Brain microvascular endothelial cell (primary cell): ENCODE measurements around the gene SMARCC1.

ENCODE experiments used
- DNase-seq: peaks from one replicate; pipeline ENCODE4 v3.0.0-alpha.2; 2020
- H3K27ac ChIP-seq: fragments of 250-450 bp; sonication (Bioruptor Pico); 2 replicates; pipeline ENCODE4 v1.5.1; 2020; ENCODE audit warnings: mild to moderate bottlenecking, moderate library complexity
- H3K27me3 ChIP-seq: fragments of 250-450 bp; sonication (Bioruptor Pico); replicated peaks from 2 replicates; pipeline ENCODE4 v1.5.1; 2020; ENCODE audit warnings: mild to moderate bottlenecking
- H3K36me3 ChIP-seq: fragments of 250-450 bp; sonication (Bioruptor Pico); replicated peaks from 2 replicates; pipeline ENCODE4 v1.5.1; 2020; ENCODE audit warnings: mild to moderate bottlenecking
- H3K4me3 ChIP-seq: 2 replicates; pipeline ENCODE4 v1.5.1; 2011; ENCODE audit warnings: low read depth, mild to moderate bottlenecking, control low read depth, low read length, moderate library complexity
- in situ Hi-C: cut with HindIII; loops from 2 replicates; pipeline ENCODE4 v1.10.0; 2017; ENCODE audit warnings: low sequenced_read_pairs, low pct_ligation_motif_present
- TF ChIP-seq, protein P1 (sequence below): IDR thresholded peaks from 2 replicates; pipeline ENCODE4 v1.5.1; 2011; ENCODE audit warnings: low read depth, mild to moderate bottlenecking, moderate library complexity, low read length, control low read depth, inconsistent platforms; ENCODE audit errors: missing control alignments

Gene SMARCC1

DNA sequence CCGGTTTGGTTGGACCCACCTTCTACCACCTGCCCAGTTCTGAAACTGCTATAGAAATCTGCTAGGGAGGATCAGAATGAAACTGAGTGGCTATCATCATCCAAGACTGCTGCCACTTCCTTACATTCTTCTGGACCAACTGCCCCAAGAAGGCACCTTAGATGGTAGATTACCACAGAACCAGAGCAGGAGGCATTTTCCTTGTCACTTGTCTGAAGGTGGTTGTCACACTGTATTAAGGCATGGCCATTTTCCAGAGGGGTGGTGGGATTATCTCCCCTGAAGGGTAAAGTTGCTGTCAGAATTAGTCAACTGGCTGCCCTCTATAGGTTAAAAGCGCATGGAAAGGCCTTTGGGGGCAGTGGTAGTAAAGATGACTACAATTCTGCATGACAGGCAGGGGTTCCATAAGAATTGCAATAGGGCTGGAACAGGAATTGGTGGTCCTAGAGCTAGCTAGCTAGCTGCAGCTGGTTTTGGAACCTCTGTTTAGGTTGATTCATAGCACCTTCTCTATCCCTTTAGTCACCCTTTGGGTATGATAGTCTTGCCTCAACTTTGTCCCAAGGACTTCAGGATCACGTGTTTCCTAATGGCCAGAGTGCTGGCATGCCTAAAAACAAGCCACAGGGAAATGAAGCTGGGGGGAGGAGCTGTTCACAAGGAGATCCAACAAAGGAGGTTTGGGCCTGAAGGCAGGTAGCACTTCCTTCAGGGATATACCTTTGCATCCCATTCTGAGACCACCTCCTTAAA, 198.2 kb downstream of the SMARCC1 start:
- TF ChIP-seq, protein P1, sequence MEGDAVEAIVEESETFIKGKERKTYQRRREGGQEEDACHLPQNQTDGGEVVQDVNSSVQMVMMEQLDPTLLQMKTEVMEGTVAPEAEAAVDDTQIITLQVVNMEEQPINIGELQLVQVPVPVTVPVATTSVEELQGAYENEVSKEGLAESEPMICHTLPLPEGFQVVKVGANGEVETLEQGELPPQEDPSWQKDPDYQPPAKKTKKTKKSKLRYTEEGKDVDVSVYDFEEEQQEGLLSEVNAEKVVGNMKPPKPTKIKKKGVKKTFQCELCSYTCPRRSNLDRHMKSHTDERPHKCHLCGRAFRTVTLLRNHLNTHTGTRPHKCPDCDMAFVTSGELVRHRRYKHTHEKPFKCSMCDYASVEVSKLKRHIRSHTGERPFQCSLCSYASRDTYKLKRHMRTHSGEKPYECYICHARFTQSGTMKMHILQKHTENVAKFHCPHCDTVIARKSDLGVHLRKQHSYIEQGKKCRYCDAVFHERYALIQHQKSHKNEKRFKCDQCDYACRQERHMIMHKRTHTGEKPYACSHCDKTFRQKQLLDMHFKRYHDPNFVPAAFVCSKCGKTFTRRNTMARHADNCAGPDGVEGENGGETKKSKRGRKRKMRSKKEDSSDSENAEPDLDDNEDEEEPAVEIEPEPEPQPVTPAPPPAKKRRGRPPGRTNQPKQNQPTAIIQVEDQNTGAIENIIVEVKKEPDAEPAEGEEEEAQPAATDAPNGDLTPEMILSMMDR = no peak
- Histone ChIP-seq H3K27ac (no peak overlapping the region), H3K36me3 (peaks cover 27% of the 10 kb centered on the region), H3K4me3 (no peak overlapping the region), H3K27me3 (peaks cover 11% of the 10 kb centered on the region)
- in situ Hi-C loops = no loop called here
- DNase-seq = no peak

DNA sequence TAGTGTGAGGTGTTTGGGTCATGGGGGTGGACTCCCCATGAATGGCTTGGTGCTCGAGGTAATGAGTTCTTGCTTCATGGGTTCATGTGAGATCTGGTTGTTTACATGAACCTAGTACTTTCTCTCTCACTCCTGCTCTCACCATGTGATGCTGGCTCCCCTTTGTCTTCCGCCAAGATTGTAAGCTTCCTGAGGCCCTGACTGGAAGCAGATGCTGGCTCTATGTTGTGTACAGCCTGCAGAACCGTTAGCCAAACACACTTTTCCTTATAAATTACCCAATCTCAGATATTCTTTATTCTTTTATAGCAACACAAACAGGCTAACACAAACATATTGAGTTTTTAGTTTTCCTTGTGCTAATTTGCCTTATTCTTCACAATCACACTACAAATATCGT, 199.9 kb downstream of the SMARCC1 start:
- in situ Hi-C loops = no loop called here
- Histone ChIP-seq H3K27ac (no peak overlapping the region), H3K4me3 (no peak overlapping the region), H3K27me3 (peaks cover 11% of the 10 kb centered on the region), H3K36me3 (peaks cover 16% of the 10 kb centered on the region)
- TF ChIP-seq, protein P1 = no peak
- DNase-seq = no peak

DNA sequence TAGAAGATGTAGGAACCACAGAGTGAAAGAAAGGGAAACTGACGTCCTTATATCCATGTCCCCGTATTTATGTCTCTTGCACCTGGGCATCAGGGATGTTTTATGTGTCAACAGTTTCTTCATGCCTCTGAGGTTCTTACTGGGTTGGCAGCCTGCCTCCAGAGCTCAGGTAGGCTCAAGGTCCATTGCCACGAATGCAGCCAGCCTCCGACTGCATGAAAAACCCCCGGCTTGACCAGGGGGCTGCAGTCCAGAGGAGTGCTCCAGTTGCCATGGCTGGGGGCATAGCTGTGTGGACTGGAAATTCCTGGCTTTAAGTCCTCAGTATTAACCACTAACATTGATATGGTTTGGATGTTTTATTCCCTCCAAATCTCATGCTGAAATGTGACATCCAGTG, 200.3 kb downstream of the SMARCC1 start:
- H3K36me3 ChIP-seq = peaks cover 12% of the 10 kb centered on the region
- in situ Hi-C loops = no loop called here
- H3K27me3 ChIP-seq = peaks cover 11% of the 10 kb centered on the region
- H3K4me3 ChIP-seq = no peak overlapping the region
- no peak overlapping the region for H3K27ac ChIP-seq
- TF ChIP-seq, protein P1 = no peak
- no peak for DNase-seq

DNA sequence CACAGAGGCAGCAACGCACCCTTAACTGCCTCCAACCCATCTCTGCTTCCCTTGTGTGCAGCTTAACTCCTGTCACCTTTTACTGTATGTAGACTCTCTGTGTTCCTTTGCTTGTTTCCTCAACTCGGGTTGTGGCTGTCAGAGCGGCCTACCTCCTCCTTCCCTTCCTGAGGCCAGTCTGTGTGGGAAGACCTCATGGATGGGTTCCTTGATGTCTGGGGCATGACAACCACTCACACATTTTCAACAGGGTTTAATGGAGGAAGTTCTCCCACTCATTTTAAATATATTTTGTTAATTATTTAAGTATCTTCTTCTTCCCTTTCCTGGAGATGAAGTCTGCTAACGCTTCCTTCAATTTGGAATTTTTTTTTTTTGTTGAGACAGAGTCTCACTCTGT, 201.2 kb downstream of the SMARCC1 start:
- in situ Hi-C loops = no loop called here
- no peak overlapping the region for H3K4me3 ChIP-seq
- peaks cover 11% of the 10 kb centered on the region for H3K27me3 ChIP-seq
- no peak for DNase-seq
- no peak overlapping the region for H3K27ac ChIP-seq
- peaks cover 3% of the 10 kb centered on the region for H3K36me3 ChIP-seq
- TF ChIP-seq, protein P1 = no peak

DNA sequence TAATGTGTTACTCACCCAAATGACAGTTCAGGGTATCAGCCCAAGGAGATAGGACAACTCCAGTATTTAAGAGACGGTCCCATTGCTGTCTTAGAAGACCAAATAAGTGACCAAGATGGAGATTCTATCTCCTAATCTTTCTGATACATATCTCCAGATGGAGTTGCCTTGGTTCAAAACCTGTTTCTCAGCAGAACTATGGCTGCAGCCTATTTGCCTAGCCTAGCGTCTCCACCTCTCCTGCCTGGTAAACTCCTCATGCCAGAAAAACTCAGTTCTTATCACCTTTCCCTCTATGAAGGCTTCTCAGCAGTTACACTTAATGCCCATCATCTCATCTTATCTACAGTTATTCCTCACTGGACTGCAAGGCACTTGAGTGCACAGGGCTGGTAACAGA, 201.8 kb downstream of the SMARCC1 start:
- DNase-seq = no peak
- TF ChIP-seq, protein P1 = no peak
- in situ Hi-C loops = no loop called here
- H3K27me3 ChIP-seq = peaks cover 11% of the 10 kb centered on the region
- no peak overlapping the region for H3K4me3 ChIP-seq
- no peaks in the 10 kb centered on the region for H3K36me3 ChIP-seq
- H3K27ac ChIP-seq = no peak overlapping the region
